Measurements from ENCODE around the gene FAAP100.

- TF ChIP-seq EZH2 (IDR thresholded peaks at IDR 0.05; ENCODE audit: insufficient read depth, poor library complexity, severe bottlenecking) (no peak), EZH2phosphoT487 (IDR thresholded peaks at IDR 0.05; ENCODE audit: insufficient read depth, low read depth) (no peak)
Observed at GRCh38 chr17:81558941-81559806, 7.0 kb upstream of the FAAP100 start.

Measured in GM23248 (cell line).